Activated naive CD4-positive, alpha-beta T cell treated with anti-CD3 and anti-CD28 coated beads for 36 hours (primary cell): ENCODE data around the gene ZBTB18. TPM values are rescaled to one million over a fixed set of nuclear protein-coding genes. Genes with fewer than 3 reads are reported as not detected.

Experiments
- CTCF ChIA-PET: fragments of 350-600 bp; sonication (Branson Sonifier 250); formaldehyde crosslinking; loops from one replicate; lab custom pipeline; 2021; ENCODE audit warnings: antibody characterized with exemption; lab: Charles Lee
- DNase-seq: peaks from one replicate; pipeline ENCODE4 v3.0.0-alpha.2; 2020
- H3K27ac Mint-ChIP-seq: one replicate; pipeline ENCODE4 v1.8.0; 2021; ENCODE audit warnings: mild to moderate bottlenecking, mixed read lengths
- H3K27me3 Mint-ChIP-seq: one replicate; pipeline ENCODE4 v1.8.0; 2021; ENCODE audit warnings: low read depth, mixed read lengths
- H3K36me3 Mint-ChIP-seq: one replicate; pipeline ENCODE4 v1.8.0; 2021; ENCODE audit warnings: low read depth, mixed read lengths
- H3K4me1 Mint-ChIP-seq: one replicate; pipeline ENCODE4 v1.8.0; 2021; ENCODE audit warnings: low read depth, mixed read lengths
- H3K4me3 Mint-ChIP-seq: one replicate; pipeline ENCODE4 v1.8.0; 2021; ENCODE audit warnings: mild to moderate bottlenecking, moderate library complexity, mixed read lengths
- H3K9me3 Mint-ChIP-seq: one replicate; pipeline ENCODE4 v1.8.0; 2021; ENCODE audit warnings: mixed read lengths
- intact Hi-C: fragments of 100-400 bp; cut with micrococcal nuclease; formaldehyde crosslinking; loops from one replicate; pipeline ENCODE4 v1.15.1; 2023
- total RNA-seq, 2 experiments: library from RNA; stranded (reverse); gene quantifications; one replicate each; pipeline ENCODE4 v1.2.3, GENCODE V29; 2021

ZBTB18 gene
- total RNA-seq, 2 experiments from 2014 or later, result 7.2 to 7.4 TPM

GRCh38 chr1:244021427-244021826 is 29.7 kb upstream of the ZBTB18 start:
- Mint-ChIP-seq H3K27ac (no peak overlapping the region), H3K4me1 (no peaks in the 10 kb centered on the region), H3K9me3 (no peaks in the 10 kb centered on the region), H3K4me3 (no peak overlapping the region), H3K36me3 (no peaks in the 10 kb centered on the region), H3K27me3 (no peaks in the 10 kb centered on the region)
- no peak for DNase-seq
- CTCF ChIA-PET, result no interaction called here
- intact Hi-C loops, result no loop called here

- no peak for DNase-seq
- intact Hi-C loops, result no loop called here
- Mint-ChIP-seq H3K36me3 (no peaks in the 10 kb centered on the region), H3K4me1 (no peaks in the 10 kb centered on the region), H3K27ac (no peak overlapping the region), H3K9me3 (no peaks in the 10 kb centered on the region), H3K4me3 (no peak overlapping the region), H3K27me3 (no peaks in the 10 kb centered on the region)
- CTCF ChIA-PET, result no interaction called here
These were observed 28.8 kb upstream of the ZBTB18 start for GRCh38 chr1:244022311-244022710.

- H3K4me3 Mint-ChIP-seq, result no peak overlapping the region
- no peaks in the 10 kb centered on the region for H3K36me3 Mint-ChIP-seq
- DNase-seq, result no peak
- CTCF ChIA-PET, result no interaction called here
- H3K27me3 Mint-ChIP-seq, result no peaks in the 10 kb centered on the region
- no peak overlapping the region for H3K27ac Mint-ChIP-seq
- intact Hi-C loops, result no loop called here
- no peaks in the 10 kb centered on the region for H3K9me3 Mint-ChIP-seq
- H3K4me1 Mint-ChIP-seq, result no peaks in the 10 kb centered on the region
These were observed 28.1 kb upstream of the ZBTB18 start for GRCh38 chr1:244022864-244023440.

- no peak for DNase-seq
- H3K36me3 Mint-ChIP-seq, result no peaks in the 10 kb centered on the region
- no peaks in the 10 kb centered on the region for H3K9me3 Mint-ChIP-seq
- no peak overlapping the region for H3K4me3 Mint-ChIP-seq
- intact Hi-C loops, result no loop called here
- H3K27me3 Mint-ChIP-seq, result no peaks in the 10 kb centered on the region
- CTCF ChIA-PET, result interaction anchor here (0.6 to 0.7 kb wide), 2 partner anchors 22 to 282 kb away, joined by 3 to 4 read pairs; no protein-coding TSS in a partner anchor
- H3K27ac Mint-ChIP-seq, result no peak overlapping the region
- H3K4me1 Mint-ChIP-seq, result no peaks in the 10 kb centered on the region
These were observed 23.5 kb upstream of the ZBTB18 start for GRCh38 chr1:244027491-244028145.

- Mint-ChIP-seq H3K27ac (no peak overlapping the region), H3K9me3 (no peaks in the 10 kb centered on the region), H3K36me3 (no peaks in the 10 kb centered on the region), H3K27me3 (no peaks in the 10 kb centered on the region), H3K4me1 (no peaks in the 10 kb centered on the region), H3K4me3 (no peak overlapping the region)
- CTCF ChIA-PET, result no interaction called here
- intact Hi-C loops, result no loop called here
- no peak for DNase-seq
These were observed 22.4 kb upstream of the ZBTB18 start for GRCh38 chr1:244028701-244029100.

GRCh38 chr1:244029124-244029523 is 22.0 kb upstream of the ZBTB18 start:
- no peaks in the 10 kb centered on the region for H3K27me3 Mint-ChIP-seq
- H3K4me3 Mint-ChIP-seq, result no peak overlapping the region
- no peaks in the 10 kb centered on the region for H3K4me1 Mint-ChIP-seq
- DNase-seq, result no peak
- H3K36me3 Mint-ChIP-seq, result no peaks in the 10 kb centered on the region
- H3K27ac Mint-ChIP-seq, result no peak overlapping the region
- CTCF ChIA-PET, result interaction anchor here (0.7 kb wide), 1 partner anchor 686 kb away, joined by 3 read pairs; no protein-coding TSS in a partner anchor
- H3K9me3 Mint-ChIP-seq, result no peaks in the 10 kb centered on the region
- intact Hi-C loops, result no loop called here

- intact Hi-C loops, result no loop called here
- CTCF ChIA-PET, result no interaction called here
- no peak for DNase-seq
- Mint-ChIP-seq H3K27me3 (no peaks in the 10 kb centered on the region), H3K9me3 (no peaks in the 10 kb centered on the region), H3K36me3 (no peaks in the 10 kb centered on the region), H3K4me3 (no peak overlapping the region), H3K4me1 (no peaks in the 10 kb centered on the region), H3K27ac (no peak overlapping the region)
These were observed 20.5 kb upstream of the ZBTB18 start for GRCh38 chr1:244030481-244031040.

- intact Hi-C loops, result no loop called here
- Mint-ChIP-seq H3K36me3 (no peaks in the 10 kb centered on the region), H3K4me3 (no peak overlapping the region), H3K9me3 (no peaks in the 10 kb centered on the region), H3K27ac (no peak overlapping the region), H3K27me3 (no peaks in the 10 kb centered on the region), H3K4me1 (no peaks in the 10 kb centered on the region)
- CTCF ChIA-PET, result no interaction called here
- no peak for DNase-seq
These were observed 15.7 kb upstream of the ZBTB18 start for GRCh38 chr1:244035358-244035757.

- no peaks in the 10 kb centered on the region for H3K36me3 Mint-ChIP-seq
- H3K9me3 Mint-ChIP-seq, result no peaks in the 10 kb centered on the region
- H3K27me3 Mint-ChIP-seq, result no peaks in the 10 kb centered on the region
- CTCF ChIA-PET, result no interaction called here
- H3K4me3 Mint-ChIP-seq, result no peak overlapping the region
- H3K4me1 Mint-ChIP-seq, result no peaks in the 10 kb centered on the region
- intact Hi-C loops, result no loop called here
- no peak for DNase-seq
- no peak overlapping the region for H3K27ac Mint-ChIP-seq
These were observed 13.8 kb upstream of the ZBTB18 start for GRCh38 chr1:244037252-244037651.

- Mint-ChIP-seq H3K27ac (no peak overlapping the region), H3K9me3 (no peaks in the 10 kb centered on the region), H3K4me1 (peaks cover 14% of the 10 kb centered on the region), H3K36me3 (no peaks in the 10 kb centered on the region), H3K27me3 (no peaks in the 10 kb centered on the region), H3K4me3 (no peak overlapping the region)
- intact Hi-C loops, result no loop called here
- CTCF ChIA-PET, result no interaction called here
- DNase-seq, result no peak
These were observed 9.5 kb upstream of the ZBTB18 start for GRCh38 chr1:244041466-244042120.

GRCh38 chr1:244042293-244042692 is 8.8 kb upstream of the ZBTB18 start:
- no peaks in the 10 kb centered on the region for H3K36me3 Mint-ChIP-seq
- no peak overlapping the region for H3K27ac Mint-ChIP-seq
- no peak for DNase-seq
- intact Hi-C loops, result no loop called here
- no peak overlapping the region for H3K4me3 Mint-ChIP-seq
- H3K4me1 Mint-ChIP-seq, result peaks cover 21% of the 10 kb centered on the region
- CTCF ChIA-PET, result no interaction called here
- H3K9me3 Mint-ChIP-seq, result no peaks in the 10 kb centered on the region
- H3K27me3 Mint-ChIP-seq, result no peaks in the 10 kb centered on the region

GRCh38 chr1:244044423-244044822 is 6.7 kb upstream of the ZBTB18 start:
- Mint-ChIP-seq H3K36me3 (peaks cover under 1% of the 10 kb centered on the region), H3K4me1 (peaks cover 23% of the 10 kb centered on the region), H3K4me3 (no peak overlapping the region), H3K9me3 (no peaks in the 10 kb centered on the region), H3K27ac (no peak overlapping the region), H3K27me3 (no peaks in the 10 kb centered on the region)
- CTCF ChIA-PET, result no interaction called here
- DNase-seq, result no peak
- intact Hi-C loops, result no loop called here
